Activated CD4-positive, alpha-beta T cell treated with anti-CD3 and anti-CD28 coated beads, Interleukin-2, Interleukin-6, amounts not matched to agents 100 ng/mL and 50 ng/mL, durations not matched to agents 16 hours and 8 hours (primary cell): ENCODE results near the gene TOR2A.
A peak's percentile ranks its signal among the peaks of the same experiment; 100 is the strongest.
"Not testable (repeated sequence)": the region's sequence is repeated elsewhere in the genome, so short reads cannot be mapped to it uniquely, and the experiment has no call there.

Source experiments
- DNase-seq: peaks from one replicate; pipeline ENCODE4 v3.0.0-alpha.2; 2020

Gene TOR2A

GRCh38 chr9:127768698-127769097 lies 33.6 kb upstream of the TOR2A start:
- DNase-seq, result no peak

- no peak for DNase-seq
Measured at GRCh38 chr9:127767909-127768331, 32.8 kb upstream of the TOR2A start.

- peak; percentile 33 for DNase-seq
Measured at GRCh38 chr9:127767410-127767809, 32.3 kb upstream of the TOR2A start.

GRCh38 chr9:127765418-127765817 lies 30.3 kb upstream of the TOR2A start:
- DNase-seq, result no peak

- DNase-seq, result peak; percentile 30
Measured at GRCh38 chr9:127763918-127764384, 28.9 kb upstream of the TOR2A start.

GRCh38 chr9:127762111-127762676 lies 27.1 kb upstream of the TOR2A start:
- no peak for DNase-seq

GRCh38 chr9:127761491-127761956 lies 26.4 kb upstream of the TOR2A start:
- DNase-seq, result no peak

GRCh38 chr9:127761061-127761460 lies 26.0 kb upstream of the TOR2A start:
- DNase-seq, result no peak

- no peak for DNase-seq
Measured at GRCh38 chr9:127758843-127759242, 23.7 kb upstream of the TOR2A start.

- not testable (repeated sequence) for DNase-seq
Measured at GRCh38 chr9:127756776-127757175, 21.7 kb upstream of the TOR2A start.

- DNase-seq, result no peak
Measured at GRCh38 chr9:127756233-127756632, 21.1 kb upstream of the TOR2A start.

GRCh38 chr9:127755061-127756060 lies 20.3 kb upstream of the TOR2A start:
- no peak for DNase-seq

GRCh38 chr9:127754099-127755060 lies 19.3 kb upstream of the TOR2A start:
- no peak for DNase-seq

GRCh38 chr9:127753622-127754021 lies 18.5 kb upstream of the TOR2A start:
- no peak for DNase-seq

- DNase-seq, result no peak
Measured at GRCh38 chr9:127753148-127753547, 18.1 kb upstream of the TOR2A start.

- DNase-seq, result no peak
Measured at GRCh38 chr9:127751269-127752054, 16.4 kb upstream of the TOR2A start.

GRCh38 chr9:127749090-127749787 lies 14.1 kb upstream of the TOR2A start:
- DNase-seq, result no peak

GRCh38 chr9:127746959-127747569 lies 12.0 kb upstream of the TOR2A start:
- DNase-seq, result no peak

GRCh38 chr9:127744398-127745110 lies 9.5 kb upstream of the TOR2A start:
- no peak for DNase-seq
